HG02884 (cell line): ENCODE results near the gene GRM8.
A peak's percentile ranks its signal among the peaks of the same experiment; 100 is the strongest.

ENCODE experiments used
- ATAC-seq: cut with Tn5 transposase; IDR thresholded peaks from one replicate; pipeline ENCODE4 v1.9.1; 2021; ENCODE audit warnings: mild to moderate bottlenecking, moderate library complexity; ENCODE audit not compliant: unreplicated experiment

Gene GRM8

GRCh38 chr7:127231415-127231814 is 21.3 kb downstream of the GRM8 start:
- ATAC-seq, result no peak

DNA sequence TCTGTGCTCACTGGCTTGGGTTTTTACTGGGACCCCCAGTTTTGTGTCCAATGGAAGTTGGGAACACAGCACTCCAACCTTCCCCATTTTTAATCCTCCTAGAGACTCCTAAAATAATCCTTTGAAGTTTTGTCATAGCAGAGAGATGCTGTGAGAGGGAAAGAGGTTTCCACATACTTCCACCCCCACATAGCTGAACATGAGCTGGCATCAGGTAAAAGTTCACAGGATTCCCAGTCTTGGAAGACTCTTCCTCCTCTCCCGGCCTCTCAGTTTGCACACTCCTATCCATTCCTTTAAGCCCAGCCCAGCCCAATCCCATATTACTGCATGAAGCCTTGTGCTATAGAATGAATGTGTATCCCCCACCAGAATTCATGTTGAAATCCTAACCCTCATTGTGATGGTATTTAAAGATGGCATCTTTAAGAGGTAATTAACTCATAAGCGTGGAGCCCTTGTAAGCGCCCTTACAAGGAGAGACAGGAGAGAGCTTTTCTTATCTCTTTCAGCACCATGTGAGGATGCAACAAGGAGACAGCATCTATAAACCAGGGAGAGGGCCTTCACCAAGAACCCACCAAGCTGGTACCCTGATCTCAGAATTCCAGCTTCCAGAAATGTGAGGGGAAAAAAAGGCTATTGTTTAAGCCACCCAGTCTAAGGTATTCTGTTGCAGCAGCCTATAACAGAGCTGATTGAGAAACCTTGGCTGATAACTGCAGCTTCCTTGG is 22.4 kb downstream of the GRM8 start:
- no peak for ATAC-seq

DNA sequence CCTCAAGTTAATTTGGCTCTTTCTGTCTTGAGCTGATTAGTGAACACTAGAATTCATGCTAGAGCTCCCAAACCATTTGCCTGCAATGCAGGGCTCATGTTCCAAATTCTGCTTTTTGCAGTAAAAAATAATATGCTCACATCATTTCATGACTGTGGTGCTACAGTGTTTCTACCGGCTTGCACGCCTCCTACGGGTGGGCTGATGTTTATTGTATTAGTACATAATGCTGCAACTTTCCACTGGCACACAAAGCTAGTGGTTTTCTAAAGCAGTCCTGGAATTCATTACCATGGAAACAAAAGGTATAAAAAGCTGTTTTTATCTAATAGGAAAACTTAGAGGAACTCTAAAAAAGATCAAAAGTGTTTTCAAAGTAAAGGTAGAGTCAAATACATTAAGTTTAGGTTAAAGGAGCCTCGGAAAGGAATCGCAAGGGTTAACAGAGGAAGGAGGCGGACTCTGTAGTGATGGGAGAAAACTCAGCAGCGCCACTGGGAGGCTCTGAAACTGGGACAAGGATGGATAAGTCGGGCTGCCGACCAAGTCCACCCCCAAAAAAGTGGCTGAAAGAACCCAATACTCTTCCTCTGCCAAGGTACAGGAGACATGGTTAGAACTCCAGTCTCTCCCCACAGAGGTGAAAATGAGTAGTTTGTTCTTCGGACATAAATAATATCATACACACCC is 25.9 kb downstream of the GRM8 start:
- ATAC-seq, result no peak

DNA sequence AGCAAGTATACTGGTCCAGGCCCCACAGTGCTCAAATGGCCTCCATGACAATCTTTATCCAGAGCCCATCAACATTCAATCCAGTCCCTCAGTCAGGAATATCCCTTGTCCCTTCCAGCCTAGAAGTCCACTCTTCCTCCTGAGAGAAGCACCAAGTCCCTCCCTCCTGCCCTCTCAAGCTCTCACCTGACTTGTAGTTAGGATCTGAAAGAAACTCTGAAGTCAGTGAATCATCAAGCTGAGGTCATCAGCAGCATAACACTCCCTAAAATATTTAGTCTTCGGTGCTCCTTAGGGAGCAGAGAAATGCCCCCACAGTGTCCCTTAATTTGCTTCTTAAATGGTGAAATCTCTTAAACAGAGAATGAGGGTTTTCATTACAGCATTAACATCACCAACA is 31.0 kb downstream of the GRM8 start:
- no peak for ATAC-seq

DNA sequence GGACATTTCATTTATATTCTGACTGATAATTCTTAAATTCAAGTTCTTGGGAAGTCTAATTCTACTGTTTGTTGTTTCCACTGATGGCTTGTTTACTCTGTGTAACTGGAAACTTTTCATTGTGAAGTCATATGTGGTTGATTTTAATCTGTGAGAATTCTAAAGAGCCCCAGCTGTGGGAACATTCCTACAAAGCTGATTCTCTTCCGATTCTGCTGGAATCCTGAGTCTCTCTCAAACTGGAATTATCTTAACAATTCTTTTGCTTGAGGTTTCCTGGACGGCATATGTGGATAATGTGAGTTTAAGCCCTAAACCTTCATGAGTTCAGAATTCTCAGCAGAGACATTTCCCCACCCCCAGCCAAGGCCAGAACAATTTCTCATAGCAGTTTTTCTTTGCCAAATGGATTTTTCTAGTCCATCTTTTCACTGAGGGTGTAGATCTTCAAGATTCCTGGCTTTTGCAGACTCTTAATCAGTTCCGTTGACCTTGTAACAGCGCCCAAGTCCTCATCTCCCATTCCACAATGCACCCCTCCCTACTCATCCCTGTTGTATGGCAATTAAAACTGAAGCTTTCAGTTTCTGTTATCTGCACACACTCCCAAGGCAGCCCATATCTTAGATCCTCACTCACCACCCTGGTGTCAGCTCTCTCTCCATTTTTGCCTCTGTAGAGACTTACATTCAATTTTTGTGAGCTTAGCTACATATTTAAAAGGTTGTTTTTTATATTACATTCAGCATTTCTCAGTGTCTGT is 37.6 kb downstream of the GRM8 start:
- ATAC-seq, result no peak

- no peak for ATAC-seq
These were observed 42.9 kb downstream of the GRM8 start for GRCh38 chr7:127209886-127210285.

GRCh38 chr7:127208860-127209259 is 43.9 kb downstream of the GRM8 start:
- ATAC-seq, result no peak

GRCh38 chr7:127208351-127208750 is 44.4 kb downstream of the GRM8 start:
- no peak for ATAC-seq

DNA sequence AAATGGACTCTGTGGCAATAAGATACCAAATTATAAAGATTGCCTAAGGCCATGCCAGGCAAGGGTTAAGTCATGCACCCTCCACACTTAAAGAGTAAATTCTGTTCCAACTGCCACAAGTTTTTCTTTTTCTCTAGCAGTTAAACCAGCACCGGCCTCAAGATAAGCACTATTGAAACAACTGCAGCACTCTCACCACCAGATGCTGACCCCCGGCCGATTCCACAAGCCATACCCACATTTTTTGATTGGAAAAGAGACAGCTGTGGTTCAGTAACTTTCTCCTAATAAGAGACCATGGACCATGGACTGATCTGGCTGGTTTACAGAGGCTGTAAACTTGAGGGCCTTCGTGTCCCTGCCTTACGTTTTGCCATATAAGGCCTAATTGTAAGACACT is 44.9 kb downstream of the GRM8 start:
- no peak for ATAC-seq

- ATAC-seq, result no peak
These were observed 45.5 kb downstream of the GRM8 start for GRCh38 chr7:127207230-127207629.

- no peak for ATAC-seq
These were observed 58.2 kb downstream of the GRM8 start for GRCh38 chr7:127194571-127194970.

DNA sequence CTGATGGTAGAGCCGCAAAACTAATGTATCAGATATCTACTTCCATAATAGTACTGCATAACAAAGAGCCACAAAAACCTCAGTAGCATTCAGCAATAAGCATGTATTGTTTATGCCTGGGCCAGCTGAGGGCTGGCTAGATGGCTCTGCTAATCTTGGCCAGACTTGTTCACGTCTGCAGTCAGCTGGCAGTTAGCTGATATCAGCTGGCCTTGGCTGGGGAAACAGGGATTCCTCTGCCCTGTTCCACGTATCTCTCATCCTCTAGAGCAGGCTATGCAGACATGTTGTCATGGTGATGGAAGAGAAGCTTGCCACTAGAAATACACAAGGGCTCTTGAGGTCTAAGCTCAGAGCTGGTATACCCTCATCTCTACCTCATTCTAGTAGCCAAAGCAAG is 62.9 kb downstream of the GRM8 start:
- no peak for ATAC-seq

DNA sequence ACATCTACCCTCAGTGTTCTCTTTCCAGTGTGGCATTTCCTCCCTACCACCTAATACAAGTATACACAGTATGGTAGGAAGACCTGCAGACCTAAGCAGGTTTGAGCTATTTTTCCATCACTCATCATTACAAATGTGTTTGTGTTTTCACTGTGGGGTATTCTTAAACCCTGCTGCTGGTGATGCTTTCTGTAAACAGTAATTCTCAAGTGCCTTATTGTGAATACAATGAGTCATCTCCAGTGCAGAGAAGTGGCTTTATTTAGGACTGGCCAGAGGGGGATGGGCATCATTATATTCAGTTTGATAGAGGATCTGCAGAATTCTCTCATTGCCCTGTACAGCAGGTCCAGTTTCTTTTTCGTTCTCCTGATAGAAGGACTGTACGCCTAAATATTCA is 63.7 kb downstream of the GRM8 start:
- no peak for ATAC-seq

- no peak for ATAC-seq
These were observed 65.0 kb downstream of the GRM8 start for GRCh38 chr7:127187740-127188139.

DNA sequence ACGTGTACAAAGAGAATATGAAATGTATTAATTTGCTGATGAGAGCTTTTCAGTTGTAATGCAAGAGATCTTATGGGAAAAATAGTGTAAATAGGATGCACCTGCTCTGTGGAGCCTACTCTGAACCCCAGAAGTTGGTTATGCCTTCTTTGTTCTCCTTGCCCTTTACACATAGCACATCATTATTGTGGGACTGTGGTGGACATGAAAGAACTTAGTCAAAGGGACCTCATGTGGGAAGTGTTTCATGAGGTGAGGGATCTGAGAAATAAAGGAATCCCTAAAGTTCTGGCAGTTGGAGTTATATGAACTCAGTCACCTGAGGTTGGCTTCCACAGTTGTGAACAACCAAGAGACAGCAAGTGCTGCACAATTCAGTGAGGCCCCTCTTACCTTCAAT is 66.1 kb downstream of the GRM8 start:
- ATAC-seq, result no peak

GRCh38 chr7:127177156-127177555 is 75.6 kb downstream of the GRM8 start:
- ATAC-seq, result no peak

GRCh38 chr7:127162366-127162765 is 90.4 kb downstream of the GRM8 start:
- ATAC-seq, result no peak

- peak; percentile 77 for ATAC-seq
These were observed 94.1 kb downstream of the GRM8 start for GRCh38 chr7:127158659-127159058.

- no peak for ATAC-seq
These were observed 97.8 kb downstream of the GRM8 start for GRCh38 chr7:127154958-127155357.

DNA sequence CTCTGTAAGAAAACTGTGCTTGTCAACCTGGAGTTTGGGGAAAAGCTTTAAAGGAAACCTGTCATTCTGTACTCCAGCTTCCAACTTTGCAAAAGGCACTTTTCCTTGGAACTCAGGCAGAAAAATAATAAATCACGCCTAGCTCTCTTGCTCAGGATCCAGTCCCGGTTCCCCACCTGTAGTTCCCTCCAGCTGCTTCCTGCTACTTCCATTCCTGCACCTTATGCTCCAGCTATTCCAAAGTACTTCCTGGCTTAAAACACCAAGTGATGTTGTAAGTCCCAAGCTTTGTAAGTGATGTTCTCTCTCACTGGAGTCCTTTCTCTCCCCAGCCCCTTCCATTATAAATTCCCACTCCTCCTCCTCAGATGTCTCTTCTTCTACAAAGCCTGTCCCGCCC is 98.6 kb downstream of the GRM8 start:
- no peak for ATAC-seq

DNA sequence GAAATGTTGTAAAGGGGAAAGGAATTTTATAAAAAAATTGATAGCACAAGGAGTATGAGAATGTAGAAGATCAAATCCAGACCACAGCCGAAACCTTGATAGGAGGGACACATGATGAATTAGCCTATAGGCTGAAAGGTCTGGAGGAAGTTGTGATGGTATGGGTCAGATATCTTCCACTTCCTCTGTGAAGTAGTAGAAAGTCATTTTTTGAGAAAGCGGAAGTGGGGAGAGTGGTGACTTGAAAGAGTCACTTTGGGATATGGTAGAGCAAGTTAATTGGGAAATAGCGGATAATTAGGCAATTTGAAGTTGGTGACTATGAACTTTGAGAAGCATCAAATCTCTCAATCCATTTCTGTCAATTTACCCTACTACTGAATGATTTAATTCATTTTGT is 99.4 kb downstream of the GRM8 start:
- ATAC-seq, result no peak

DNA sequence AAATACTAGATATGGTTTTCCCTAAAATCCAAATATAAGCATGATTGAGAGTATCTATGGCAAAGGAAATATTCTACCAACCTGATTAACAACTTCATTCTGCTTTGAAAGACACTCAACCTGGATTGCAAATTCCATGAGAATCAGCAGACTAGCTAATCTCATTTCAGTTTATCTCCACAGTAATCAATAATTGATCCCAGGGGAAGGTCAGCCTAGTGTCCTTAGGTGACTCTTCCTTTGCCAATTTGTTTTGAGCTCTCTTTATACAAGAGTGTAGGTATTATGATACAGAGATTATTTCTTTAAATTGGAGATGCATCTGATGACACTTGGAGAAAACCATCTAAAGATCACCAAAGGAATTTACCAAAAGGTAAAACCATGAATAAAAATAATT is 100.3 kb downstream of the GRM8 start:
- ATAC-seq, result no peak
